GOT3 (cell line): ENCODE measurements around the gene CD79B.
"Not testable (repeated sequence)": the region's sequence is repeated elsewhere in the genome, so short reads cannot be mapped to it uniquely, and the experiment has no call there.

Experiments
- DNase-seq: peaks from one replicate; lab custom pipeline; 2025; ENCODE audit warnings: mixed read lengths; lab: John Stamatoyannopoulos, UW

CD79B gene

GRCh38 chr17:63910096-63910495 lies 22.0 kb downstream of the CD79B start:
- DNase-seq = no peak

GRCh38 chr17:63909586-63909985 lies 22.5 kb downstream of the CD79B start:
- not testable (repeated sequence) for DNase-seq

- not testable (repeated sequence) for DNase-seq
Observed at GRCh38 chr17:63907161-63907778, 24.9 kb downstream of the CD79B start.

- not testable (repeated sequence) for DNase-seq
Observed at GRCh38 chr17:63904796-63905195, 27.3 kb downstream of the CD79B start.

- DNase-seq = not testable (repeated sequence)
Observed at GRCh38 chr17:63903787-63904201, 28.3 kb downstream of the CD79B start.

GRCh38 chr17:63901971-63902370 lies 30.2 kb downstream of the CD79B start:
- DNase-seq = not testable (repeated sequence)

- not testable (repeated sequence) for DNase-seq
Observed at GRCh38 chr17:63898899-63899798, 33.0 kb downstream of the CD79B start.

- DNase-seq = not testable (repeated sequence)
Observed at GRCh38 chr17:63896524-63897354, 35.4 kb downstream of the CD79B start, which contains the start of gene CSH1. CSH1 (minus strand) TSS chr17:63896574; CDS start chr17:63896511, 63 bp downstream.

GRCh38 chr17:63894821-63895220 lies 37.3 kb downstream of the CD79B start:
- not testable (repeated sequence) for DNase-seq

- DNase-seq = not testable (repeated sequence)
Observed at GRCh38 chr17:63894021-63894420, 38.1 kb downstream of the CD79B start.

GRCh38 chr17:63892316-63893037 lies 39.7 kb downstream of the CD79B start:
- DNase-seq = not testable (repeated sequence)

GRCh38 chr17:63889026-63889848 lies 42.9 kb downstream of the CD79B start:
- DNase-seq = not testable (repeated sequence)

GRCh38 chr17:63885119-63885518 lies 47.0 kb downstream of the CD79B start:
- DNase-seq = not testable (repeated sequence)

GRCh38 chr17:63882626-63883126 lies 49.5 kb downstream of the CD79B start:
- DNase-seq = not testable (repeated sequence)

- no peak for DNase-seq
Observed at GRCh38 chr17:63881935-63882601, 50.1 kb downstream of the CD79B start, which contains the start of gene GH2. GH2 (minus strand) TSS chr17:63881944; CDS start chr17:63881801, 143 bp downstream.

GRCh38 chr17:63881337-63881736 lies 50.8 kb downstream of the CD79B start:
- not testable (repeated sequence) for DNase-seq

GRCh38 chr17:63880706-63881105 lies 51.4 kb downstream of the CD79B start:
- DNase-seq = no peak
